Neural progenitor cell (in vitro differentiated cells): ENCODE measurements around the gene CFAP58. TPM values are rescaled to one million over a fixed set of nuclear protein-coding genes. Genes with fewer than 3 reads are reported as not detected.

Source experiments
- DNase-seq: peaks from one replicate; pipeline ENCODE4 v3.0.0-alpha.2; 2016; ENCODE audit warnings: low spot score
- H2AFZ ChIP-seq: fragments of 200-600 bp; sonication (generic); replicated peaks from 2 replicates; pipeline ENCODE4 v1.6.1; 2016; ENCODE audit warnings: antibody characterized with exemption
- H3F3A ChIP-seq: fragments of 200-600 bp; sonication (generic); 2 replicates; pipeline ENCODE4 v1.6.1; 2016; ENCODE audit warnings: antibody characterized with exemption, low read depth
- H3K27ac ChIP-seq: fragments of 200-600 bp; sonication (generic); 2 replicates; pipeline ENCODE4 v1.5.1; 2016; ENCODE audit warnings: mild to moderate bottlenecking
- H3K27me3 ChIP-seq: fragments of 200-600 bp; sonication (generic); 2 replicates; pipeline ENCODE4 v1.6.1; 2016; ENCODE audit warnings: mild to moderate bottlenecking, moderate library complexity
- H3K36me3 ChIP-seq: fragments of 200-600 bp; sonication (generic); 2 replicates; pipeline ENCODE4 v1.5.1; 2016
- H3K4me1 ChIP-seq: fragments of 200-600 bp; sonication (generic); 2 replicates; pipeline ENCODE4 v1.6.1; 2016; ENCODE audit warnings: mixed run types
- H3K4me2 ChIP-seq: fragments of 200-600 bp; sonication (generic); 2 replicates; pipeline ENCODE4 v1.6.1; 2016
- H3K4me3 ChIP-seq: fragments of 200-600 bp; sonication (generic); 2 replicates; pipeline ENCODE4 v1.5.1; 2016
- H3K79me2 ChIP-seq: fragments of 200-600 bp; sonication (generic); 2 replicates; pipeline ENCODE4 v1.6.1; 2016; ENCODE audit warnings: low read depth
- H3K9ac ChIP-seq: fragments of 200-600 bp; sonication (generic); 2 replicates; pipeline ENCODE4 v1.6.1; 2016
- H3K9me3 ChIP-seq: fragments of 200-600 bp; sonication (generic); 2 replicates; pipeline ENCODE4 v1.5.1; 2016; ENCODE audit warnings: low read depth
- H4K20me1 ChIP-seq: fragments of 200-600 bp; sonication (generic); 2 replicates; pipeline ENCODE4 v1.6.1; 2016; ENCODE audit warnings: low read depth
- H3K27ac Mint-ChIP-seq: 3 replicates; pipeline ENCODE4 v1.8.0; 2021; ENCODE audit warnings: mixed read lengths
- H3K27me3 Mint-ChIP-seq: 2 replicates; pipeline ENCODE4 v1.8.0; 2022; ENCODE audit warnings: low read depth, mild to moderate bottlenecking, inconsistent platforms, moderate library complexity, mixed read lengths; ENCODE audit not compliant: insufficient read depth
- H3K36me3 Mint-ChIP-seq: 3 replicates; pipeline ENCODE4 v1.8.0; 2021; ENCODE audit warnings: mixed read lengths
- H3K4me1 Mint-ChIP-seq: 3 replicates; pipeline ENCODE4 v1.8.0; 2021; ENCODE audit warnings: mixed read lengths
- H3K4me3 Mint-ChIP-seq: 3 replicates; pipeline ENCODE4 v1.8.0; 2021; ENCODE audit warnings: mild to moderate bottlenecking, moderate library complexity, mixed read lengths
- H3K9me3 Mint-ChIP-seq: 3 replicates; pipeline ENCODE4 v1.8.0; 2020; ENCODE audit warnings: mixed read lengths
- CTCF ChIP-seq: fragments of 200-600 bp; sonication (generic); IDR thresholded peaks from 2 replicates; pipeline ENCODE4 v1.5.1; 2017; ENCODE audit warnings: antibody characterized with exemption, mild to moderate bottlenecking
- EZH2 ChIP-seq: fragments of 200-600 bp; sonication (generic); IDR thresholded peaks from 2 replicates; pipeline ENCODE4 v1.6.1; 2017; ENCODE audit warnings: antibody characterized with exemption, mild to moderate bottlenecking, moderate library complexity
- EZH2phosphoT487 ChIP-seq: fragments of 200-600 bp; sonication (generic); IDR thresholded peaks from 2 replicates; pipeline ENCODE4 v1.6.1; 2017; ENCODE audit warnings: antibody characterized with exemption
- total RNA-seq: library from RNA; depleted of rRNA; stranded (reverse); fragments of >200 nt; gene quantifications from 2 replicates; pipeline ENCODE4 v1.2.3, GENCODE V29; 2015; ENCODE audit warnings: low replicate concordance

Gene CFAP58
- total RNA-seq, 1 donor from 2014 or later, result 1.7 TPM

DNA sequence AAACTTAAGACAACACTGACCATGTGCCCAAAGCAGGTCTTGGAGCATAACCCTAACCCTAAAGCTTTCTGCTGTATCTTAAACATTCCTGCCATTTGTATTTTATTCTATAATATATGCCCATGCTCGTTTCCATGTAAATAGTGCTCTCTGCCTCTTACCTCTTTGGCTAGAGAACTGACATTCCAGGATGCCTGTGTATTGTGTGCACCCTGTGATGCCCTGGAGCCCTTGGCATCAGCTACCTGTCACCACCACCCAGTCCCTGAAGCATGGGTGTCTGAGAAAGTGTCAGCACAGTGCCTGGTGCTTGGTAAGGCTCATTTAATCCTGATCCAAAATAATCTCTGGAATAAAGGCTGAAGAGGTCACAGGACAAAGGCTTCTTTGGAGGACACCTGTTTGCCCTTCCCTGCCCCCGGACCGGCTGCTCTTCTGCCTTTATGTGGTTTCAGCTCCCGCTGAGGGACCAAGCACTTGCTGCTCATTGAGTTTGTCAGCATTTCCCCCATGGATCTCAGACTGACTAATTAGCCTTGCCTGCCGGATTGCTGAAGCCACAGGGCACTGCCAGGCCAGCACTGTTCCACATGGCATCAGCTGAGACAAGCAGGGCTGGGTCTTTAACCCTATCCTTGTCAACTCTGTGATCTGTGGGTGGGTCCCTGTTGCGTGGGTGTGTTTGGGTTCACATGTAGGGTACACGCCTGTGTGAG lies 148.4 kb downstream of the CFAP58 start:
- Histone ChIP-seq H4K20me1 (no peaks in the 10 kb centered on the region), H3K27me3 (no peaks in the 10 kb centered on the region), H3K4me3 (no peak overlapping the region), H3K79me2 (no peaks in the 10 kb centered on the region), H3F3A (peaks cover 14% of the 10 kb centered on the region), H2AFZ (no peak overlapping the region), H3K9ac (no peak overlapping the region), H3K36me3 (no peaks in the 10 kb centered on the region), H3K9me3 (no peaks in the 10 kb centered on the region), H3K4me2 (peak overlapping the region; percentile 25), H3K27ac (no peak overlapping the region), H3K4me1 (peaks cover 50% of the 10 kb centered on the region)
- H3K9me3 Mint-ChIP-seq, result no peaks in the 10 kb centered on the region
- DNase-seq, result peak; percentile 80
- peaks cover 23% of the 10 kb centered on the region for H3K4me1 Mint-ChIP-seq
- H3K4me3 Mint-ChIP-seq, result no peak overlapping the region
- no peaks in the 10 kb centered on the region for H3K36me3 Mint-ChIP-seq
- TF ChIP-seq EZH2 (no peak), EZH2phosphoT487 (peak; percentile 67)
- no peaks in the 10 kb centered on the region for H3K27me3 Mint-ChIP-seq
- no peak overlapping the region for H3K27ac Mint-ChIP-seq

DNA sequence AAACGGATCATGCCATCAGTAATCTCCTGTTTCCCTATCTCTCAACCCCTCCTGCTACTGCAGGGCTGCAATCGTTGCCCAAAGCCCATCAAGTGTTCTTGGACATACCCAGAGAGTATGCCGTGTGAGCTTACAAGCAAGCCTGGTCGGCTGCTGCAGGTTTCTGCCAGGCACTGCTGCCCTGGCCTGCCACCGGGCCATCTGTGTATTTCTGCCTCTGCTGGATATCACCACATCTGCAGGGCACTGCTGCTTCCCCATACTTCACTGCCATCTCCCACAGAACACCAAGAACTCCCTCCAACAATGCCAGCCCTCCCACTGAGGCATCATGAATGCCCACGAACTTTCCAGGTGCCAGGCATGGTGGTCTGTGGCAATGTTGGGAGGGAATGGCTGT lies 149.3 kb downstream of the CFAP58 start:
- Histone ChIP-seq H4K20me1 (no peaks in the 10 kb centered on the region), H3K4me2 (peak overlapping the region; percentile 25), H3K9me3 (no peaks in the 10 kb centered on the region), H3K9ac (no peak overlapping the region), H3K79me2 (no peaks in the 10 kb centered on the region), H3K4me3 (no peak overlapping the region), H2AFZ (no peak overlapping the region), H3K36me3 (no peaks in the 10 kb centered on the region), H3K4me1 (peaks cover 47% of the 10 kb centered on the region), H3K27me3 (no peaks in the 10 kb centered on the region), H3F3A (peaks cover 13% of the 10 kb centered on the region), H3K27ac (no peak overlapping the region)
- TF ChIP-seq EZH2 (no peak), CTCF (no peak), EZH2phosphoT487 (no peak)
- H3K4me1 Mint-ChIP-seq, result peaks cover 23% of the 10 kb centered on the region
- no peaks in the 10 kb centered on the region for H3K36me3 Mint-ChIP-seq
- H3K4me3 Mint-ChIP-seq, result no peak overlapping the region
- H3K9me3 Mint-ChIP-seq, result no peaks in the 10 kb centered on the region
- peaks cover 2% of the 10 kb centered on the region for H3K27me3 Mint-ChIP-seq
- DNase-seq, result no peak
- H3K27ac Mint-ChIP-seq, result peak overlapping the region; percentile 12

Other genes starting within 250 kb of the CFAP58 start
- 15.5 and 18.2 TPM in 2 replicates for gene SFR1, start 231.7 kb upstream of the CFAP58 start, total RNA-seq
- gene CFAP43, start 121.5 kb upstream of the CFAP58 start, total RNA-seq, result 2.7 TPM in 2 replicates
- gene GSTO1, start 98.9 kb upstream of the CFAP58 start, total RNA-seq, result 37.2 and 48.6 TPM in 2 replicates
- gene GSTO2, start 84.6 kb upstream of the CFAP58 start, total RNA-seq, result 4.9 and 7.6 TPM in 2 replicates
- 1.6 and 4.4 TPM in 2 replicates for gene ITPRIP, start 15.4 kb upstream of the CFAP58 start, total RNA-seq